ENCODE measurements around the gene ZNF236. TPM values are rescaled to one million over a fixed set of nuclear protein-coding genes. Genes with fewer than 3 reads are reported as not detected.

ZNF236 gene
- total RNA-seq, 4 donors from 2014 or later, result 13.4 to 38.0 (median 15.1) TPM

GRCh38 chr18:76827205-76828200 is 5.1 kb downstream of the ZNF236 start:
- Histone ChIP-seq H3K27me3 (no peaks in the 10 kb centered on the region), H3K4me3 (no peak overlapping the region), H3K27ac (no peak overlapping the region), H3K36me3 (no peaks in the 10 kb centered on the region), H3K9me3 (no peaks in the 10 kb centered on the region), H3K4me1 (peaks cover 19% of the 10 kb centered on the region)
- 83% methylated on average over 11 of the region's 11 CpGs for WGBS
- no peak for TF ChIP-seq POLR2AphosphoS5 (IDR thresholded peaks at IDR 0.05)
- TF ChIP-seq CTCF (IDR thresholded peaks at IDR 0.05), result no peak
- no peak for TF ChIP-seq EP300 (IDR thresholded peaks at IDR 0.05)
- no peak for TF ChIP-seq POLR2A (IDR thresholded peaks at IDR 0.05)
- no peak for DNase-seq (ENCODE audit: low spot score in 2 of 2)

GRCh38 chr18:76834379-76834778 is 12.0 kb downstream of the ZNF236 start:
- no peak overlapping the region for H3K27ac ChIP-seq
- no peaks in the 10 kb centered on the region for H3K9me3 ChIP-seq
- no peak for TF ChIP-seq POLR2A (IDR thresholded peaks at IDR 0.05)
- TF ChIP-seq CTCF (IDR thresholded peaks at IDR 0.05), result no peak
- TF ChIP-seq POLR2AphosphoS5 (IDR thresholded peaks at IDR 0.05), result no peak
- TF ChIP-seq EP300 (IDR thresholded peaks at IDR 0.05), result no peak
- H3K27me3 ChIP-seq, result no peaks in the 10 kb centered on the region
- 95% methylated on average over 6 of the region's 6 CpGs for WGBS
- no peak overlapping the region for H3K4me3 ChIP-seq
- H3K36me3 ChIP-seq, result no peaks in the 10 kb centered on the region
- no peak for DNase-seq (ENCODE audit: low spot score in 2 of 2)
- peaks cover 3% of the 10 kb centered on the region for H3K4me1 ChIP-seq

- Histone ChIP-seq H3K4me3 (no peak overlapping the region), H3K27ac (no peak overlapping the region), H3K4me1 (peaks cover 6% of the 10 kb centered on the region), H3K9me3 (no peaks in the 10 kb centered on the region), H3K36me3 (no peaks in the 10 kb centered on the region), H3K27me3 (no peaks in the 10 kb centered on the region)
- no peak for DNase-seq (ENCODE audit: low spot score in 2 of 2)
- TF ChIP-seq POLR2AphosphoS5 (IDR thresholded peaks at IDR 0.05) (no peak), EP300 (IDR thresholded peaks at IDR 0.05) (no peak), POLR2A (IDR thresholded peaks at IDR 0.05) (no peak), CTCF (IDR thresholded peaks at IDR 0.05) (no peak)
Measured at GRCh38 chr18:76835380-76835779, 13.0 kb downstream of the ZNF236 start.

DNA sequence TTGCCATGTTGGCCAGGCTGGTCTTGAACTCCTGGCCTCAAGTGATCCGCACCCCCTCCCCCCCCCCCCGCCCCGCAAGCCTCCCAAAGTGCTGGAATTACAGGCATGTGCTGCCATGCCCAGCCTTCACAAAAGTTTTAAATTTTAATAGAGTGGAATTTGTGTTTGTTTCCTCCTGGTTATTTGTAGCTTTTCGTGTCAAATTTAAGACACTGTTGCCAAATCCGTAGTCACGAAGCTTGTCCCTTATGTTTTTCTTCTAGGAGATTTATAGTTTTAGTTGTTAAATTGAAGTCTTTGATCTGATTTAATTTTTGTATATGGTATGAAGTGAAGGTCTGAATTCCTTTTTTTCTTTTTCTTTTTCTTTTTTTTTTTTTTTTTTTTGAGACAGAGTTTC is 14.7 kb downstream of the ZNF236 start:
- H3K27ac ChIP-seq, result no peak overlapping the region
- no peaks in the 10 kb centered on the region for H3K27me3 ChIP-seq
- no peak overlapping the region for H3K4me3 ChIP-seq
- no peak for DNase-seq (ENCODE audit: low spot score in 2 of 2)
- H3K9me3 ChIP-seq, result no peaks in the 10 kb centered on the region
- TF ChIP-seq CTCF (IDR thresholded peaks at IDR 0.05) (no peak), POLR2AphosphoS5 (IDR thresholded peaks at IDR 0.05) (no peak), POLR2A (IDR thresholded peaks at IDR 0.05) (no peak), EP300 (IDR thresholded peaks at IDR 0.05) (no peak)
- peaks cover 6% of the 10 kb centered on the region for H3K4me1 ChIP-seq
- no peaks in the 10 kb centered on the region for H3K36me3 ChIP-seq
- WGBS, result 36% methylated on average over 5 of the region's 6 CpGs

DNA sequence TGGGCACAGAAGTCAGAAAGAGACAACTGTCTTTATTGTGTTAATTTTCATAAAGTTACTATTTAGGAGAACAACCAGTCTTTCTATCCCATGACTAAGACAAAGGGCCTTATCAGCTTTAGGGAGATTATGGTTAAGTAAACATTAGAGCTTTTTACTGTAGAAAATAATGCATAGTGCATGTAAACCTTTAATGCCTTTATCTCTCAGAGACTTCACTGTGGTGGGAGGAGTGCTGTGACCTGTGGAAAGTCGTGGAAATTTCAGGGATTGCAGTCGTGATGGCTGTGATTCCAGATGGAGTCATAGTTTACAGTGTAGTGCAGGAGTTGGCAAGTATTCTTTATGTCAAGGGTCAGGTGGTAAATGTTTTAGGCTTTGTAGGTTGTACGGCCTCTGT is 15.8 kb downstream of the ZNF236 start:
- no peak for TF ChIP-seq EP300 (IDR thresholded peaks at IDR 0.05)
- no peak for TF ChIP-seq CTCF (IDR thresholded peaks at IDR 0.05)
- TF ChIP-seq POLR2AphosphoS5 (IDR thresholded peaks at IDR 0.05), result no peak
- no peak for TF ChIP-seq POLR2A (IDR thresholded peaks at IDR 0.05)
- Histone ChIP-seq H3K27ac (no peak overlapping the region), H3K27me3 (no peaks in the 10 kb centered on the region), H3K4me3 (no peak overlapping the region), H3K36me3 (no peaks in the 10 kb centered on the region), H3K4me1 (peaks cover 6% of the 10 kb centered on the region), H3K9me3 (no peaks in the 10 kb centered on the region)
- DNase-seq (ENCODE audit: low spot score in 2 of 2), result no peak
- WGBS, result 79% methylated on average over 3 of the region's 3 CpGs

All from suprapubic skin (tissue), 4 donors.